GM18858 (cell line): ENCODE measurements around the gene ACE.

Source experiments
- ATAC-seq: cut with Tn5 transposase; IDR thresholded peaks from one replicate; pipeline ENCODE4 v1.9.1; 2021; ENCODE audit not compliant: unreplicated experiment

Gene ACE

GRCh38 chr17:63474586-63475460 is 2.0 kb upstream of the ACE start:
- ATAC-seq: no peak

- no peak for ATAC-seq
Measured at GRCh38 chr17:63475491-63476412, 1.1 kb upstream of the ACE start.

GRCh38 chr17:63476459-63476853 is 405 bp upstream of the ACE start:
- ATAC-seq: no peak

GRCh38 chr17:63477480-63478440 is 899 bp downstream of the ACE start:
- no peak for ATAC-seq

- no peak for ATAC-seq
Measured at GRCh38 chr17:63478814-63479494, 2.1 kb downstream of the ACE start.

- ATAC-seq: no peak
Measured at GRCh38 chr17:63479495-63480184, 2.8 kb downstream of the ACE start.

GRCh38 chr17:63480192-63480784 is 3.4 kb downstream of the ACE start:
- ATAC-seq: no peak

GRCh38 chr17:63480826-63481487 is 4.1 kb downstream of the ACE start:
- ATAC-seq: no peak

GRCh38 chr17:63481488-63481870 is 4.6 kb downstream of the ACE start:
- ATAC-seq: no peak

GRCh38 chr17:63482509-63482908 is 5.6 kb downstream of the ACE start:
- no peak for ATAC-seq

GRCh38 chr17:63483038-63483437 is 6.2 kb downstream of the ACE start:
- no peak for ATAC-seq

GRCh38 chr17:63483655-63484575 is 7.1 kb downstream of the ACE start:
- ATAC-seq: no peak

GRCh38 chr17:63486317-63487013 is 9.6 kb downstream of the ACE start:
- ATAC-seq: no peak

GRCh38 chr17:63487014-63487339 is 10.1 kb downstream of the ACE start:
- no peak for ATAC-seq

GRCh38 chr17:63488851-63489250 is 12.0 kb downstream of the ACE start:
- no peak for ATAC-seq

- no peak for ATAC-seq
Measured at GRCh38 chr17:63489291-63489690, 12.4 kb downstream of the ACE start.

- ATAC-seq: no peak
Measured at GRCh38 chr17:63490329-63490728, 13.5 kb downstream of the ACE start.
